Measurements from ENCODE around the gene TMEM200B. TPM values are rescaled to one million over a fixed set of nuclear protein-coding genes. Genes with fewer than 3 reads are reported as not detected.
"Not testable (repeated sequence)": the region's sequence is repeated elsewhere in the genome, so short reads cannot be mapped to it uniquely, and the experiment has no call there.

TMEM200B gene
- 0.10 and 0.29 TPM in 2 replicates for total RNA-seq
- polyA plus RNA-seq (2012), result 0.10 TPM

- no peak for DNase-seq (ENCODE audit: low read depth)
Observed at GRCh38 chr1:29123887-29124365, at the start of gene TMEM200B. Gene TMEM200B, minus strand, starts transcription at chr1:29123903. Its CDS starts 2,075 bp downstream, at chr1:29121828.

- DNase-seq (ENCODE audit: low read depth), result no peak
Observed at GRCh38 chr1:29172415-29172939, 48.8 kb upstream of the TMEM200B start.

- no peak for DNase-seq (ENCODE audit: low read depth)
Observed at GRCh38 chr1:29171521-29171920, 47.8 kb upstream of the TMEM200B start.

- DNase-seq (ENCODE audit: low read depth), result peak; percentile 37
Observed at GRCh38 chr1:29171089-29171488, 47.4 kb upstream of the TMEM200B start.

- no peak for DNase-seq (ENCODE audit: low read depth)
Observed at GRCh38 chr1:29169976-29170375, 46.3 kb upstream of the TMEM200B start.

- DNase-seq (ENCODE audit: low read depth), result no peak
Observed at GRCh38 chr1:29167904-29168303, 44.2 kb upstream of the TMEM200B start.

- no peak for DNase-seq (ENCODE audit: low read depth)
Observed at GRCh38 chr1:29166291-29166878, 42.7 kb upstream of the TMEM200B start.

- DNase-seq (ENCODE audit: low read depth), result no peak
Observed at GRCh38 chr1:29164588-29164987, 40.9 kb upstream of the TMEM200B start.

GRCh38 chr1:29162476-29163138 lies 38.9 kb upstream of the TMEM200B start:
- DNase-seq (ENCODE audit: low read depth), result peak; percentile 54

- no peak for DNase-seq (ENCODE audit: low read depth)
Observed at GRCh38 chr1:29162025-29162424, 38.3 kb upstream of the TMEM200B start.

- no peak for DNase-seq (ENCODE audit: low read depth)
Observed at GRCh38 chr1:29159773-29160172, 36.1 kb upstream of the TMEM200B start.

GRCh38 chr1:29157269-29157601 lies 33.5 kb upstream of the TMEM200B start:
- no peak for DNase-seq (ENCODE audit: low read depth)

GRCh38 chr1:29156543-29157268 lies 33.0 kb upstream of the TMEM200B start:
- no peak for DNase-seq (ENCODE audit: low read depth)

- DNase-seq (ENCODE audit: low read depth), result no peak
Observed at GRCh38 chr1:29152046-29152805, 28.5 kb upstream of the TMEM200B start.

GRCh38 chr1:29150346-29150745 lies 26.6 kb upstream of the TMEM200B start:
- DNase-seq (ENCODE audit: low read depth), result not testable (repeated sequence)

GRCh38 chr1:29148656-29149491 lies 25.2 kb upstream of the TMEM200B start:
- no peak for DNase-seq (ENCODE audit: low read depth)

- DNase-seq (ENCODE audit: low read depth), result no peak
Observed at GRCh38 chr1:29145739-29146437, 22.2 kb upstream of the TMEM200B start.

GRCh38 chr1:29144178-29144577 lies 20.5 kb upstream of the TMEM200B start:
- DNase-seq (ENCODE audit: low read depth), result no peak

GRCh38 chr1:29142714-29143113 lies 19.0 kb upstream of the TMEM200B start:
- DNase-seq (ENCODE audit: low read depth), result no peak

GRCh38 chr1:29136391-29136915 lies 12.8 kb upstream of the TMEM200B start:
- DNase-seq (ENCODE audit: low read depth), result no peak
